H1 (cell line): ENCODE measurements around the gene RELCH. TPM values are rescaled to one million over a fixed set of nuclear protein-coding genes. Genes with fewer than 3 reads are reported as not detected.

Experiments used
- CTCF ChIA-PET: fragments of 300-600 bp; sonication (Branson Sonifier 250); formaldehyde crosslinking; loops from one replicate; lab custom pipeline; 2021; ENCODE audit not compliant: partially characterized antibody; lab: Charles Lee
- POLR2A ChIA-PET: fragments of 300-600 bp; sonication (Branson Sonifier 250); formaldehyde crosslinking; loops from one replicate; lab custom pipeline; 2021; ENCODE audit warnings: inconsistent platforms; ENCODE audit not compliant: partially characterized antibody; lab: Charles Lee
- DNase-seq, 2 experiments: peaks; one replicate each; pipeline versions ENCODE4 v3.0.0 to v3.0.0-alpha.2; 2010 to 2022; ENCODE audit warnings: low spot score in 2 of 2, low read depth in 1 of 2, mixed read lengths in 1 of 2
- FAIRE-seq: peaks from 2 replicates; lab custom pipeline; 2011; peaks lifted over from hg19 to GRCh38; lab: Jason Lieb, UNC
- H2AFZ ChIP-seq: 2 replicates; pipeline ENCODE4 v1.8.1; 2012; ENCODE audit warnings: low read length, inconsistent platforms
- H2AK5ac ChIP-seq: 2 replicates; pipeline ENCODE4 v1.6.1; 2013; ENCODE audit warnings: low read depth, low read length
- H2BK120ac ChIP-seq: replicated peaks from 2 replicates; pipeline ENCODE3; 2013; ENCODE audit warnings: low read depth, low read length, inconsistent platforms
- H2BK12ac ChIP-seq: 2 replicates; pipeline ENCODE4 v1.6.1; 2013; ENCODE audit warnings: low read depth, low read length
- H2BK15ac ChIP-seq: 2 replicates; pipeline ENCODE4 v1.6.1; 2013; ENCODE audit warnings: low read length
- H2BK20ac ChIP-seq: 2 replicates; pipeline ENCODE4 v1.6.1; 2013; ENCODE audit warnings: low read length
- H2BK5ac ChIP-seq: 2 replicates; pipeline ENCODE4 v1.6.1; 2013; ENCODE audit warnings: low read depth, low read length
- H3K14ac ChIP-seq: 2 replicates; pipeline ENCODE4 v1.6.1; 2013; ENCODE audit warnings: inconsistent platforms; ENCODE audit not compliant: insufficient read length
- H3K18ac ChIP-seq: 2 replicates; pipeline ENCODE4 v1.6.1; 2013; ENCODE audit warnings: low read length; ENCODE audit errors: extremely low read depth
- H3K23ac ChIP-seq: 2 replicates; pipeline ENCODE4 v1.6.1; 2013; ENCODE audit warnings: inconsistent platforms; ENCODE audit not compliant: insufficient read length
- H3K23me2 ChIP-seq: 2 replicates; pipeline ENCODE4 v1.6.1; 2013; ENCODE audit warnings: low read depth, low read length
- H3K27ac ChIP-seq: 2 replicates; pipeline ENCODE4 v1.6.1; 2011; ENCODE audit warnings: low read depth, low read length, inconsistent platforms
- H3K27me3 ChIP-seq, 4 experiments: replicated peaks in 1 of 4; 1 replicate in 1 of 4; 2 replicates in 3 of 4; pipeline versions ENCODE4 v1.6.1 to v1.8.1; 2011 to 2013; ENCODE audit warnings: low read length in 3 of 4, mild to moderate bottlenecking in 3 of 4, inconsistent platforms in 2 of 4, mixed read lengths in 2 of 4, moderate library complexity in 1 of 4; ENCODE audit not compliant: control insufficient read depth in 3 of 4, insufficient read depth in 3 of 4; ENCODE audit errors: extremely low read depth in 1 of 4
- H3K36me3 ChIP-seq, 4 experiments: 2 replicates each; pipeline versions ENCODE4 v1.6.1 to v1.8.1; 2011 to 2013; ENCODE audit warnings: mild to moderate bottlenecking in 4 of 4, low read length in 3 of 4, moderate library complexity in 2 of 4, control low read depth in 1 of 4, inconsistent platforms in 1 of 4; ENCODE audit not compliant: insufficient read depth in 4 of 4, control insufficient read depth in 2 of 4
- H3K4ac ChIP-seq: replicated peaks from 2 replicates; pipeline ENCODE3; 2013; ENCODE audit warnings: low read length, low read depth, mixed read lengths, inconsistent platforms; ENCODE audit not compliant: insufficient read length
- H3K4me1 ChIP-seq, 4 experiments: replicated peaks in 1 of 4; 1 replicate in 1 of 4; 2 replicates in 3 of 4; pipeline versions ENCODE4 v1.6.1 to v1.8.1; 2011 to 2013; ENCODE audit warnings: low read length in 3 of 4, inconsistent platforms in 2 of 4, mixed read lengths in 1 of 4; ENCODE audit not compliant: insufficient read depth in 4 of 4, control insufficient read depth in 3 of 4
- H3K4me2 ChIP-seq, 2 experiments: 2 replicates each; pipeline versions ENCODE4 v1.6.1 to v1.8.1; 2011 to 2013; ENCODE audit warnings: low read depth in 2 of 2, low read length in 2 of 2, control low read depth in 1 of 2, inconsistent platforms in 1 of 2, mild to moderate bottlenecking in 1 of 2; ENCODE audit not compliant: insufficient read depth in 1 of 2
- H3K4me3 ChIP-seq, 4 experiments: fragments of 200-600, 300-600 bp in 1 of 4; sonication (generic), shearing (Covaris generic), sonication (Bioruptor Twin) in 1 of 4; 2 replicates each; pipeline versions ENCODE4 v1.5.1 to v1.8.1; 2011 to 2016; ENCODE audit warnings: low read length in 4 of 4, low read depth in 3 of 4, control low read depth in 2 of 4, inconsistent platforms in 2 of 4, mild to moderate bottlenecking in 2 of 4, mixed read lengths in 1 of 4, moderate library complexity in 1 of 4; ENCODE audit not compliant: insufficient read depth in 2 of 4; ENCODE audit errors: extremely low read depth in 1 of 4
- H3K56ac ChIP-seq: replicated peaks from 2 replicates; pipeline ENCODE3; 2013; ENCODE audit warnings: low read depth, mild to moderate bottlenecking, mixed read lengths, low read length, inconsistent platforms; ENCODE audit not compliant: insufficient read length
- H3K79me1 ChIP-seq: 2 replicates; pipeline ENCODE4 v1.6.1; 2013; ENCODE audit warnings: low read depth, low read length, control low read depth
- H3K79me2 ChIP-seq, 2 experiments: 2 replicates each; pipeline versions ENCODE4 v1.6.1 to v1.8.1; 2012 to 2013; ENCODE audit warnings: low read length in 2 of 2, mild to moderate bottlenecking in 2 of 2, inconsistent platforms in 1 of 2; ENCODE audit not compliant: insufficient read depth in 2 of 2, control insufficient read depth in 1 of 2
- H3K9ac ChIP-seq, 4 experiments: replicated peaks in 1 of 4; 1 replicate in 1 of 4; 2 replicates in 3 of 4; pipeline versions ENCODE4 v1.6.1 to v1.8.1; 2011 to 2013; ENCODE audit warnings: low read depth in 3 of 4, low read length in 3 of 4, control low read depth in 2 of 4, mild to moderate bottlenecking in 2 of 4, moderate library complexity in 2 of 4, inconsistent platforms in 1 of 4; ENCODE audit errors: extremely low read depth in 1 of 4
- H3K9me3 ChIP-seq, 2 experiments: 2 replicates each; pipeline versions ENCODE4 v1.6.1 to v1.8.1; 2012 to 2013; ENCODE audit warnings: mild to moderate bottlenecking in 2 of 2, moderate library complexity in 2 of 2, control low read depth in 1 of 2, inconsistent platforms in 1 of 2, low read depth in 1 of 2, low read length in 1 of 2, mixed read lengths in 1 of 2; ENCODE audit not compliant: insufficient read depth in 2 of 2
- H4K20me1 ChIP-seq, 2 experiments: replicated peaks in 1 of 2; 2 replicates each; pipeline versions ENCODE3 to v1.8.1; 2011 to 2013; ENCODE audit warnings: inconsistent platforms in 2 of 2, low read length in 2 of 2, mild to moderate bottlenecking in 1 of 2; ENCODE audit not compliant: insufficient read depth in 2 of 2, control insufficient read depth in 1 of 2
- H4K5ac ChIP-seq: 2 replicates; pipeline ENCODE4 v1.6.1; 2013; ENCODE audit warnings: low read length, low read depth, mixed read lengths, inconsistent platforms; ENCODE audit not compliant: insufficient read length
- H4K8ac ChIP-seq: 2 replicates; pipeline ENCODE4 v1.8.0; 2013; ENCODE audit warnings: mild to moderate bottlenecking, moderate library complexity, low read length, inconsistent platforms; ENCODE audit not compliant: insufficient read depth; ENCODE audit errors: extremely low read depth
- H4K91ac ChIP-seq: replicated peaks from 2 replicates; pipeline ENCODE3; 2013; ENCODE audit warnings: low read length, mixed read lengths, inconsistent platforms; ENCODE audit not compliant: insufficient read length
- BACH1 ChIP-seq: IDR thresholded peaks from 2 replicates; pipeline ENCODE4 v1.6.1; 2012; ENCODE audit warnings: low read length, improper control_type of control experiment
- CBX8 ChIP-seq: fragments of 300-800, 300-1000 bp; sonication (generic); IDR thresholded peaks from 2 replicates; pipeline ENCODE4 v1.7.1; 2016; ENCODE audit warnings: low read depth, low read length, borderline replicate concordance
- CEBPB ChIP-seq: IDR thresholded peaks from 2 replicates; pipeline ENCODE4 v1.6.1; 2012; ENCODE audit warnings: low read depth, low read length
- CREB1 ChIP-seq: IDR thresholded peaks from 2 replicates; pipeline ENCODE4 v1.6.1; 2012; ENCODE audit warnings: inconsistent platforms
- POLR2A ChIP-seq, 2 experiments: IDR thresholded peaks; 1 replicate in 1 of 2; 2 replicates in 1 of 2; pipeline ENCODE4 v1.6.1; 2011; ENCODE audit warnings: low read depth in 2 of 2, low read length in 2 of 2, mild to moderate bottlenecking in 2 of 2; ENCODE audit errors: control extremely low read depth in 1 of 2
- RBBP5 ChIP-seq: IDR thresholded peaks from 2 replicates; pipeline ENCODE4 v1.7.1; 2012; ENCODE audit warnings: low read depth, mild to moderate bottlenecking, inconsistent platforms, low read length, moderate library complexity, borderline replicate concordance
- SIX5 ChIP-seq: IDR thresholded peaks from 2 replicates; pipeline ENCODE4 v1.6.1; 2011; ENCODE audit warnings: mild to moderate bottlenecking, low read depth, low read length
- TBP ChIP-seq: IDR thresholded peaks from 2 replicates; pipeline ENCODE4 v1.6.1; 2011; ENCODE audit warnings: low read depth, low read length, improper control_type of control experiment
- TEAD4 ChIP-seq: IDR thresholded peaks from 2 replicates; pipeline ENCODE4 v1.6.1; 2012; ENCODE audit warnings: low read depth, low read length, inconsistent platforms, mixed read lengths
- WGBS, 2 experiments: shearing (Covaris generic) in 1 of 2; methylation state at CpG; one replicate each; pipeline versions ENCODE4 v1.1.6 to v1.1.7; 2013 to 2015; ENCODE audit warnings: low lambda C conversion rate in 2 of 2, mixed read lengths in 2 of 2, inconsistent platforms in 1 of 2, low coverage in 1 of 2, missing lambda C conversion rate in 1 of 2; ENCODE audit not compliant: insufficient replicate concordance in 2 of 2, insufficient coverage in 1 of 2, insufficient read length in 1 of 2; ENCODE audit errors: extremely low coverage in 1 of 2, missing lambda C conversion rate in 1 of 2; 5-methylcytosine and 5-hydroxymethylcytosine counted together
- polyA plus RNA-seq, 7 experiments: library from polyadenylated mRNA; depleted of rRNA in 3 of 7; stranded (reverse) in 5 of 7; unstranded in 2 of 7; fragments of >200 nt in 5 of 7; fragments of 200-250 nt in 2 of 7; gene quantifications; 1 replicate in 5 of 7; 2 replicates in 1 of 7; 4 replicates in 1 of 7; pipeline versions ENCODE4 v1.2.1 to v1.2.3, GENCODE V29; 2011 to 2013; ENCODE audit warnings: missing spikeins in 2 of 7, mixed read lengths in 2 of 7
- total RNA-seq: library from RNA; stranded (reverse); fragmentation: NEBNext Ultra II Directional; extraction: Animal tissue kit (Norgen Biotek cat#: 25700); gene quantifications from 2 replicates; pipeline ENCODE4 v1.2.1, GENCODE V29; 2021
- TF ChIP-seq, protein P1 (sequence below): IDR thresholded peaks from 2 replicates; pipeline ENCODE4 v1.6.1; 2012; ENCODE audit warnings: inconsistent platforms
- TF ChIP-seq, protein P2 (sequence below): IDR thresholded peaks from 2 replicates; pipeline ENCODE4 v1.6.1; 2011; ENCODE audit warnings: low read length, improper control_type of control experiment

Gene RELCH
- total and polyA plus RNA-seq, 2 of the 8 experiments (the other 6 are each of a cell fraction or from before 2014, with no cell fraction given) = 7.3 to 26.9 TPM

DNA sequence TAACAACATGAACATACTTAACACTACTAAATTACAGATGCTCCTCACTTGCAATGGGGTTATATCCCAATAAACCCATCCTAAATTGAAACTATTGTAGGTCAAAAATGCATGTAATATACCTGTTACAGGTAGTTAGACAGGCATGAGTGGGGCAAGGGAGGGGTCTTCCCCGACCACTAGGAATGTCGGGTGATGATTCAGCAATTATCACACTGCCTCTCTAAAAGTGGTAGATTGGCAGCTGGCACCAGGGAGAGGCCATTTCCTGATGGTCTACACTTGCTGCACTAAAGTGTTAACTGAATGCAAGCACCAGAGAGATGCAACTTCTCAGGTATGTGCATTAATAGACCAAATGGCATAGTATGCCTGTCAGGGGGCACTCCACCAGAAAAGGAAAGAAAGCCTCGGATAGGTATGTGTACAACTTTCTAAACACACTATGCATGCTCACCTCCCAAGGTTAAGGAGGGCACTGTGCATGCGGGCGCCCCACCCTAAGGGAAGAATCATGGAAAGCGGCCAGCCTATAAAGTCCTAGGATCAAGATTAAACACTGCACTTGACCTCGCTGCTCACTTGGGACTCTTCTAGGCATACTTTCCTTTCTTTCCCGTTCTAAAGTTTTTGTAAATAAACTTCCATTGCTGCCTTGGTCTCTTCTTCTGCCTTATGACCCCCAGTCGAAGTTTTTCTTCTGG, 35.8 kb upstream of the RELCH start:
- ChIA-PET POLR2A (interaction anchor here (1.2 kb wide), 1 partner anchor 36 kb away, joined by 3 read pairs; the partner anchor contains the start of gene RELCH), CTCF (no interaction called here)
- Histone ChIP-seq H3K27me3 (no peaks in the 10 kb centered on the region), H3K79me2 (no peaks in the 10 kb centered on the region), H3K4ac (no peak overlapping the region), H3K56ac (no peak overlapping the region), H3K4me2 (no peak overlapping the region), H3K36me3 (no peaks in the 10 kb centered on the region; a peak in 1 of 8 replicates), H3K79me1 (no peaks in the 10 kb centered on the region), H2AK5ac (no peak overlapping the region; the same call in 1 of the 2 replicates), H2BK15ac (no peak overlapping the region), H4K8ac (no peak overlapping the region), H3K27ac (no peak overlapping the region), H3K14ac (no peak overlapping the region), H3K9ac (no peak overlapping the region), H4K20me1 (no peaks in the 10 kb centered on the region), H3K9me3 (no peaks in the 10 kb centered on the region), H2BK12ac (no peak overlapping the region), H2BK120ac (no peak overlapping the region), H4K5ac (no peak overlapping the region), H3K23me2 (no peaks in the 10 kb centered on the region), H3K4me3 (no peak overlapping the region), H3K23ac (no peak overlapping the region), H2BK5ac (no peak overlapping the region), H2BK20ac (no peak overlapping the region), H3K4me1 (no peaks in the 10 kb centered on the region), H2AFZ (no peak overlapping the region), H3K18ac (no peak overlapping the region), H4K91ac (no peak overlapping the region)
- FAIRE-seq = no peak
- WGBS, 2 experiments = 93% methylated on average over 9 of the region's 9 CpGs; no CpG with 5 or more reads in 1 of the 2 experiments
- no peak for DNase-seq
- TF ChIP-seq POLR2A (IDR thresholded peaks at IDR 0.05; ENCODE audit: control extremely low read depth in 1 of 2, low read depth in 2 of 2, low read length in 2 of 2) = no peak
- no peak for TF ChIP-seq RBBP5
- no peak for TF ChIP-seq SIX5
- TF ChIP-seq TBP = no peak
- TF ChIP-seq CREB1 = no peak
- TF ChIP-seq, protein P1, sequence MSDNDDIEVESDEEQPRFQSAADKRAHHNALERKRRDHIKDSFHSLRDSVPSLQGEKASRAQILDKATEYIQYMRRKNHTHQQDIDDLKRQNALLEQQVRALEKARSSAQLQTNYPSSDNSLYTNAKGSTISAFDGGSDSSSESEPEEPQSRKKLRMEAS = no peak
- no peak for TF ChIP-seq CEBPB
- TF ChIP-seq CBX8 = no peak
- TF ChIP-seq BACH1 = no peak
- TF ChIP-seq, protein P2, sequence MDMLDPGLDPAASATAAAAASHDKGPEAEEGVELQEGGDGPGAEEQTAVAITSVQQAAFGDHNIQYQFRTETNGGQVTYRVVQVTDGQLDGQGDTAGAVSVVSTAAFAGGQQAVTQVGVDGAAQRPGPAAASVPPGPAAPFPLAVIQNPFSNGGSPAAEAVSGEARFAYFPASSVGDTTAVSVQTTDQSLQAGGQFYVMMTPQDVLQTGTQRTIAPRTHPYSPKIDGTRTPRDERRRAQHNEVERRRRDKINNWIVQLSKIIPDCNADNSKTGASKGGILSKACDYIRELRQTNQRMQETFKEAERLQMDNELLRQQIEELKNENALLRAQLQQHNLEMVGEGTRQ = no peak
- TF ChIP-seq TEAD4 = no peak
